ENCODE data around the gene PNMA6F.
"Not testable (repeated sequence)": the region's sequence is repeated elsewhere in the genome, so short reads cannot be mapped to it uniquely, and the experiment has no call there.

The PNMA6F gene

GRCh38 chrX:153302796-153303195 lies 18.8 kb downstream of the PNMA6F start:
- no peak for DNase-seq (ENCODE audit: low read depth)

DNA sequence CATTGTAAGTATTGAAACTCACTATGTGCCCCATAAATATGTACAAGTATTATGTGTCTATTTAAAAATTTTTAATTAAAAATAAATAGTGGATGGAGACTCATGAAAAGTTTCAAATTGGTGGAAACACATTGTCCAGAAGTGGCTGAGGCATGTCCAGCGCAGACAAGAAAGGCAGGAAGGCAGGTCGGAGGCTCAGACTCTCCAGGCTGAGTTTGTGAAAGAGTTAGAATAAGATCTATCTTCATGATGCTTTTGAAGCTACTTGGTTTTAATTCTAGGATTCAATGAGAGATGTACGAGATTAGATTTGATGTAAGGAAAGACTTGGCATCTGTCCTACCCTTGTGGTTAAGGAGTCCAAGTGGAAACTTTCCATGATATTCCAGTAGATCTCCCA lies 19.8 kb downstream of the PNMA6F start:
- DNase-seq (ENCODE audit: low read depth) = no peak

- no peak for DNase-seq (ENCODE audit: low read depth)
Observed at GRCh38 chrX:153299855-153300254, 21.7 kb downstream of the PNMA6F start.

DNA sequence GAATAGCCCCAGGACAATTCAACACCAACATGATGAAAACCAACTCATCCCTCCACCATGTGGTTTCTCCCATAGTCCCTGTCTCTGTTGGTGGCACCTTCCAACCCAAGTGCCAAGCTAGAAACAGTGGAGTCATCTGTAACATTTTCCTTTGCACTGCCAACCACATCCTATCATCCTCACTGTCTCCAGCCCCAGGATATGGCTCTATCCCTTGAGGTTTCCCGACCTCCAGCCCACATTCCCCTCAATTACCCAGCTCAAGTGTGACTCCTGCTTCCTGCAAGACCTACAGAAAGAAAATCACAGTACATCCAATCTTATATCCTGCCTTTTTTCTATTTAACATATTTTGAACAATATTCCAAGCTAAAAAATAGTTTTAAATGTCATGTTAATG lies 24.2 kb downstream of the PNMA6F start:
- no peak for DNase-seq (ENCODE audit: low read depth)

- not testable (repeated sequence) for DNase-seq (ENCODE audit: low read depth)
Observed at GRCh38 chrX:153293485-153294071, 28.0 kb downstream of the PNMA6F start.

GRCh38 chrX:153288807-153289206 lies 32.8 kb downstream of the PNMA6F start:
- DNase-seq (ENCODE audit: low read depth) = not testable (repeated sequence)

DNA sequence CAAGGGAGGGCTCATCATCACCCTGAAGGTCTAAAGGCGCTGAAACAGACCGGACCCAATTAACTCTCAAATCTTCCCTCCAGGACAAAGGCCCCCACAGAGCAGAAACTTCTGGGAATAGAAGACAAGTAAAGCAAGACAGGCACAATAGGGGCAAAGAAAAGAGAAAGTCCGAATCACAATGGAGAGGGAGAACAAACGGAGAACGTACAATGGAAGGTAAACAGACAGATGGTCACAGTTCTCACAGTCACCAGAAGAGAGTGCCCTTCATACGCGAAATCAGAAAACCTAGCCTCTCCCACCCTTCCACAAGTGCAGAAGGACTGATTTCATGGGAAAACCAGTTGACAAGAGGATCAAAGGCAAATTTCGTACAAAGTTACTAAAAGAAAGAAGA lies 35.9 kb downstream of the PNMA6F start:
- not testable (repeated sequence) for DNase-seq (ENCODE audit: low read depth)

- not testable (repeated sequence) for DNase-seq (ENCODE audit: low read depth)
Observed at GRCh38 chrX:153283982-153284381, 37.6 kb downstream of the PNMA6F start.

DNA sequence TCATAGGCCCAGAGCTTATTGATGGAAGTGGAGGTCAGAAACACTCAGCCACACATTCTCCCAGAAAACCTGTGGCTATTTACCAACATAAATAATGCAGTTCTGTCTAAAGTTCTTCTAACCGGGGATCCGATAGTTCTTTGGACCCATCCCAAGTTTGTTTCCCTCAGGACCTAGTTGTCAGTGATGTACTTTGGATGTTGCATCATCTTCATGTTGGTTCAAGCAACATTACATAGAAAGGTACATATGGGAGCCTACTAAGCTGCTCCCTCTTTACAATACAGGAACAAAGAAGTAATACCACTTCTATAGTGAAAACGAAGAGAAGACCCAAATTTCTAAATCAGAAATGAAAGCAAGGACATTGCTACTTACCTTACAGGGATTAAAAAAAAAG lies 39.8 kb downstream of the PNMA6F start:
- not testable (repeated sequence) for DNase-seq (ENCODE audit: low read depth)

- DNase-seq (ENCODE audit: low read depth) = not testable (repeated sequence)
Observed at GRCh38 chrX:153279304-153279703, 42.3 kb downstream of the PNMA6F start.

- DNase-seq (ENCODE audit: low read depth) = not testable (repeated sequence)
Observed at GRCh38 chrX:153276049-153276448, 45.5 kb downstream of the PNMA6F start.

- not testable (repeated sequence) for DNase-seq (ENCODE audit: low read depth)
Observed at GRCh38 chrX:153275418-153275817, 46.1 kb downstream of the PNMA6F start.

GRCh38 chrX:153272584-153272983 lies 49.0 kb downstream of the PNMA6F start:
- not testable (repeated sequence) for DNase-seq (ENCODE audit: low read depth)

GRCh38 chrX:153272070-153272469 lies 49.5 kb downstream of the PNMA6F start:
- not testable (repeated sequence) for DNase-seq (ENCODE audit: low read depth)
